HG02588 (cell line): ENCODE results near the gene BTG2.
"Not testable (repeated sequence)": the region's sequence is repeated elsewhere in the genome, so short reads cannot be mapped to it uniquely, and the experiment has no call there.

Experiments used
- ATAC-seq: cut with Tn5 transposase; IDR thresholded peaks from one replicate; pipeline ENCODE4 v1.9.1; 2021; ENCODE audit warnings: mild to moderate bottlenecking, moderate library complexity; ENCODE audit not compliant: unreplicated experiment

Gene BTG2

DNA sequence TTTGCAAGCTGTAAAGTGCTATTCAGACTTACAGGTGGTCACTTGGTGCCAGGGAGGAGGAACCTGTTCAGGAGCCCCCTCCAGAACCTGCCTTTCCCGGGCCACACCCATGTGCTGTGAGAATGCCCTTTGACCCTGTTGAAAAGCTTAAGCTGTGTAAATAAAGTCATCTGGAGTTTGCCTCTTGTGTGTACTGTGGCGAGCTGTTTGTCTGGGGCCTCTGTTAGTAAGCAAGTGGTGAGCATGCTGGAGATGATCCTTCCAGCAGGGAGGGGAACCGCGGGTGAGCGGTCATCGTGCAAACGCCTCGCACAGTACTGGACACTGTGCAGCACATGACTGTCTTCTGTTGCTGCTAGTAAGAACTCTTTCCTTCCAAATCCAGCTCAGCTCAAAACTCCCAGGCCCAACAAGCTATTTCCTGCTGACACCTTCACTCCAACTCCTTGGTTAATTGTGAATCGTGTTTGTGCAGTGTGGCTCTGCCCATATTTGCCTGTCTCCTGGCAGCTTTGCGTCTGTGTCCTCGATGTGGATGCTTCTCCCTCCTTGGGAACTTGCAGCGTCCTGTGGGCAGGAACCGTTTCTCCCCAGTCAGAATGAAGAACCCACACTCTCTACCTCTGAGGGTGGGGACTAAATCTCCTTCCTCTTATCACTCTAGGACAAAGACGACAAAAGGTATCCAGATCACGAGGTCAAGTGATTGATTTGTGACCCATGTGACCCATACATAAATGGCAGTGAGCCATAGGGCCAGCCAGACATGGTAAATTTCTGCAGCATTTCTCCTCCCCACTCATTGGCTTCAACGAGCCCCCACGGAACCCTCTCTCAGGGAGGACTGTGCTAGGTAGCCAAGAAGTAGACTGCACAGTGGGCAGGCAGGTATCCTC lies 13.9 kb upstream of the BTG2 start:
- no peak for ATAC-seq

DNA sequence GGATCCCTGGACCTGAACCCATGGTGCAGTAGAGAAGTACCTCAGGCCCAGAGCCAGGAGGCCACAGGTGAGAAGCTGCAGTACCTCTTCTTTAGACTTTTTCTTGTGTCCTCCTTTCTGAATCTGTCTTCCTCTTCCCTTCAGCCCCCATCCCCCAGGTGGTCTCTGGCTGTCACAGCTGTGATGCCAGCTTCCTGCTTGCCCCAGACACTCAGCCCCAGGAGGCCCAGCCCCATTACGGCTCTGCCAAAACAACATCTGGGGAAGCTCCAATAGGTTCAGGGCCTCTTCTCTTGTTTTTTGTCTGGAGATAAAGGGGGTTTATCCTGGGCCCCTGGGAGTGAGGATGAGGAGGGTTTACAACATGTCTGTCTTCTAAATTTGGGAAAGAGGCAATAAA lies 9.5 kb upstream of the BTG2 start:
- no peak for ATAC-seq

DNA sequence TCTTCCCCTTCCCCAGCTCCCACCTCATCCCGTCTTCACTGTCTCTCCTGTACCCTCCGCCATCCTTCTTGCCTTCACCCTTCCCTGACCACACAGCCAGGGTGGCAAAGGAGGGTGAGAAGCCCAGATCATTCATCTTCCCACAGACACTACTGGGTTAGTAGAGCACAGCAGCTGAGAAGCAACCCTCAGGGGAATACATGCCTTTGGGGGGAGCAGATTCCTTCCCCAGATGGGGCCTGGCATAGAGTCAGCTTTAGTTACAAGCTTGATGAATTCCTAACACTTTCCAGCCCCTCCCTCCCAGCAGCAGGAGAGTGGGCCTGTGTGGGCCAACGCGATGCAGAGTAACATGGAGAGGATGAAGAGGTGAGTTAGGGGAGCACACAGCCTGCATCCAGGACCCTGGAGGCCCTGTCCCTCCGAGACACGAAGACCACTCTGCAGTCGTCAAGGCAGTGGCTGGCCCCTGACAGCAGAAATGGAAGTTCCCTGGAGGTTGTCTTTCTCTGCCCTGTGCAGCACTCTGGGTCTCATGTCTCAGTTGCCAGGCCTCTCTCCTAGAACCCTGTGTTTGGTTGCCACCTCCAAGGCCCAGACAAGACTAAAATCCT lies 8.8 kb upstream of the BTG2 start:
- no peak for ATAC-seq

DNA sequence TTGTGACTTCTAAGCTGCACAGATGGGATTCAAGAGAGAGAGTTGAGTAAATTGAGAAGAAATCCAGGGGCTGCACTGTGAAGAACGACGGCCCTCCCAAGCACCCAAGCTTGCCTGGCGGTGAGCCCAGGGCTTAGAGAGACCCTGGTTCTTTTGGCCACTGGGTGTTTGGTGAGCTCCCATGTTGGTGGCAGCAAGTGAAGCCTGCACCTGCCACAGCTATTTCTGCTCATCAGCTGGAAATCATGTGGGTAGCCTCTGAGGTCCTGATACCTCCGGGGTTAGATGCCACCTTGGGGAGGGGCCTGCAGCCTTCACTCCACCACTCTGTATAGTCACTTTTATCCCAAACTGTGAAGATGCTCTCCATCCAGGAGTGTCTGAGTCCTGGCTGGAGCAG lies 6.2 kb upstream of the BTG2 start:
- peak; percentile 55 for ATAC-seq

DNA sequence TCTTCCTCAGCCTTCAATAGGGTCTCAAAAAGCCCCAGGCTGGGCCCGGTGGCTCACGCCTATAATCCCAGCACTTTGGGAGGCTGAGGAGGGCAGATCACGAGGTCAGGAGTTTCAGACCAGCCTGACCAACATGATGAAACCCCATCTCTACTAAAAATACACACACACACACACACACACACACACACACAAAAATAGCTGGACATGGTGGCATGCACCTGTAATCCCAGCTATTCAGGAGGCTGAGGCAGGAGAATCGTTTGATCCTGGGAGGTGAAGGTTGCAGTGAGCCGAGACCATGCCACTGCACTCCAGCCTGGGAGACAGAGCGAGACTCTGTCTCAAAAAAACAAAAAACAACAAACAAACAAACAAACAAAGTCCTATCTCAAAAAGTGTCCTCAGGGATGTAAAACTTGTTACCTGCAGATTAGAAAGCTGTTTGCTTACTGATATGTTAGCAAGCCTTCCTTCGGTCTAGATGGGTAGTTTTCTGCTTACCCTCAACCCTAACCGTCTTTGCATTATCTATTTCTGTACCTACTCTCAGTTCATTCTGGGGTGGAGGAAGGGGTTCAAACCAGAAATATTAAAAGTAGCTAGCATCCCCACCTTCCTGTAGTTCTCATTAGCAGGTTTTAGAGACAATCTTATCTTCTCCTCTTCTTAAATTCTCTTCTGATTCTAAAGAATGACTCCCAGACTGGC lies 5.4 kb upstream of the BTG2 start:
- not testable (repeated sequence) for ATAC-seq

DNA sequence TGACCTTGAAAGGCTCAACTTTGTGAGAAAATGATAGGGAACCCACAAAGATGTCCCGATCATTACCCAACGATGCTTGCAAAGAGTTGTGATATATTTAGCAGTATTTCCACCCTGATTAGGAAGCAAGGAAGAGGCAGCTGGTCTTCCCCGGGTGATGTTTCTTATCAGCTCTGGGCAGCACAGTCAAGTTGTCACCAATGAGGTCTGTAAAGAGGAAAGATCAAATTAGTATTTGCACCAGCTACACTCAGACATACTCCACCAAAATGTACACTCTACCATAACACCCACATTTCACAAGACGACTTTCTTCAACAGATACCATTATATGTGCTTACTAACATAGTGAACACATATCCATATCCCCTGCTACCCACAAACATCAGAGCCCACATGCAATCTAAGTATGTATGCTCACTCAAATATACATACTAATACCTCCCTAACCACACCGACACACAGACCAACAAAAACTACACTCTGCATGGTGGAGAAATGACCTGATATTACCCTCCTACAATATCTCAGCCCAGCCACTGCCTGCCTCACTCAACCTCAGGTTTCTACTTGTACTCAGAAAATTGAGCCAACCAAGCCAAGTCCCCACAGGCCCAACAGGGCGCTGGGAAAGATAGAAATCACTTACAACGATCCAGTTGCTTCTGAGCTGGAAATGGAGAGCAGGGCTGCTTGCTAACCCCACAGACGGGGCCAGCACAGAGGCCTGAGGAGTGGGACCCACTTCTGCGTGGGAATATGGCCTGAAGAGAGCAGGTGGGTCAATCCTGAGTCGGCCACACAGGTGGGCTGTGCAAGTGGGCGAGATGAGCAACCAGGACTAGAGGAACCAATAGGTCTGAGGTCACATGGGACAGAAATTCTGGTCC lies 4.6 kb upstream of the BTG2 start:
- no peak for ATAC-seq

DNA sequence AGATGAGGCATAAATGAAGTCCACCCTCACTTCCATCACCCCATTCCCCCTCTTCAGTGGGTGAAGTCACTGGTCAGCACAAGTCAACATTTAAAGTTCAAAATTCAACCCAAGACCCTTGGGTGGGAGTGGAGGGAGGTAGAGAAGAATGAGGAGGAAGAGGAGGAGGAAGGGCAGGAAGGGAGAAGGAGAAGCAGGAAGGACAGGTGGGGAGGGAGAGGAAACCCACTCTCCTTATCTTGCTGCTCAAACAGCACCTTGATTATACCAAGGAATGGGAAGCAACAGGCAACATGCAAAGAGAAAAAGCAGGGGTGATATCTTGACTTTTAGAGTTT lies 4.0 kb upstream of the BTG2 start:
- ATAC-seq: no peak

DNA sequence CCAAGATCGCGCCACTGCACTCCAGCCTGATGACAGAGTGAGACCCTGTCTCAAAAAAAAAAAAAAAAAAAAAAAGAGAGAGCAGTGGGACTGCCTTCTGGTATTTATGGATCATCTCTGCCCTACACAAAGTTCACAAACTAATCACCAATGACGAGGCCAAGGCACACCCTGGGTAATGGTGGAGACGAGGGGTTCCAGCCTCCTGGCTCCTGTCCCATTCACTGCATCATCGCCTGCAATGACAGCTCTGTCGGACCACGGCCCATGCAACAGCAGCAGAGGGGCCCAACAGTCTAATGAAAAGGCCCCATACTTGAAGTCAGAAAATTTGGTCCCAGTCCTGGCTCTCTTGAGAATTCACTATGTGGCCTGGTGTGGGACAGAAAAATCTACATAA lies 2.9 kb upstream of the BTG2 start:
- no peak for ATAC-seq

DNA sequence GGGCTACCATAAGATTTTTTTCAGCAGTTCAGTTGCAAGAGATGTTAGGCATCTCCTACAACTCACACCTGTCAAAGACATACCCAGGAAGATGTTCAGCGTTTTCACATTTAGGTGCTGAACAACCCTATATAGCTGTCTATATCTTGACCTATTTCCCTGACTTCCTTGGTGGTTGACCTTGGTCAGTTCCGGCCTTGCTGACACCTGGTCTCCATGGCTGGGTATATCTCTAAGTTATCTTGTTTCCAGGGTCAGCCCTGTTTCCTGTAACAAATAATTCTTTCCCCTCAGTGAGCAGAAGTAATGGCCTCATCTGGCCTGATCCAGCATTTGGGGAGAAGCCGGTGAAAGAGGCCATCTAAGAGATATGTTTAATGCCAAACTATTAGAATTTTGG lies 2.4 kb upstream of the BTG2 start:
- no peak for ATAC-seq

DNA sequence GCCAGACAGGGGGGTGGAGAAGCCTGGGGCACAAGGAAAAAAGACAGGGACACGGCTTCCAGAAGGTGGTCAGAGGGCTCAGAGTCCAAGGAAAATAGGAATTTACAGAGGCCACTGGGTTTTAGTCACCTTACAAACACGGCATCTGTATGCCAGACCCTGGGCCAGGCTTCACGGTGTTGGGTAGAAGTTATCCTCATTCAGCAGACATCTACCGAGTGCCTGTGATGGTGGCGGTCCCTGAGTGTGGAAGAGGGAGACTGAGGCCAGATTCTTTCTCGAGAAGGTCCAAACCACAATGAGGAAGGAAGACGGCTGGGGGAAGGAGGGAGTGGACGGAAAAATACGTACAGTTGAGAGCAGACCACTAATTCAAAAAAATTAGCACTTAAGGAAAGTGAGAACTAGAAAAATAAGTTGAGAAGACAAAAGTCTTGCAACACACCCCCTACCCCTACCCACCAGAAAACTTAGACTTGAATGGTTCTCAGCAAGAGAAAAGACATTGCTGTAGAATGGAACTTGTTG lies 864 bp upstream of the BTG2 start:
- ATAC-seq: no peak

DNA sequence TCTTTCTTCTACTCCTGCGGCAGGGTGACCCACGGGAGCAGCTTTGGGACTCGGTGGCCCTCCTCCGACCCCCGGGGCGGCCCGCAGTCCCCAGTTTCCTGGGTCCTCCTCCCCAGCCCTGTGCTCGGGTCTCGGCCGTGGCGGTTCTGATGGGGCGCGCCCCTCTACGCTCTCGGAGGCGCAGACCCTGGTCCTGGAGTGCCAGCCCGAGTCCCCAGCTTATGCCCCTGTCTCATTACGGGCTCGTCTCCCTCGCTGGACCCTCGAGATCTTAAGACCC lies 430 bp downstream of the BTG2 start:
- no peak for ATAC-seq

DNA sequence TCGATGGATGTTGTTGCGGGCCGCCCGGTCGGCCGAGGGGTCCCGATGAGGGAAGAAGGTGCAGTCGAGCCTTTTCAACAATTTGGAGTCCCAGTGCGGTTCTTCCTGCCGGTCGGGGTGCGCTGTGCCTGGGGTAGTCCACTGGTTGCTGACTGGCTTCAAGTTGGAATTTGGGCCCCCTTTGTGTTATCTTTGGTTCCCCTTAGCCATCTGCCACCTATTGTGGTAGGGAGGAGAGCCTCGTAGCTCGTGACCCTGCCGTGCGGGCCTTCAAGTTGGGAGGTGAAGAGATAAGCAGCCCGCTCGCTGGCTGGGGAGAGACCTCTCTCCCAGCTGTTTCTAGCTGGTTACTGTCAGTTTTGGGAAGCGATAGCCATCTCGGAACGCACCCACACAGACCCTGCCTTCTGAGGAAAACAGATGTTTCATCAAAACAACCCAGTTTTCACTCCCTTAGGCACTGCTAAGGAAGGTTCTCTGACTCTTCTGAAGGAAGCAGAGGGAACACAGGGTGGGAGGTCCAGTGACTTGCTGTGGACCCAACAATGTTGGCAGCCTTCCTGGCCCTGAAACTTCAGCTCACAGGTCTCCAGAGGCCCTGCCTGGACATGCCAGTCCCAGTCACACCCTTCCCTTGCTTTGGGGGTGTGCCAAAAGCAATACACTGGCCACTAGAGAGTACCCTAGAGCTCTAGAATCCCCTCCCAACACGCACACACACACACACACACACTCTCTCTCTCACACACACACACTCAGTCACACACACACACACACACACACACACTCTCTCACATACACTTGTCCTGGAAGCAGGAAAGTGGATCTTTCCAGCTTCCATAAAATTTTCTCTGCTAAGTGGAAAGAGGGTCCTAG lies 1.0 kb downstream of the BTG2 start:
- no peak for ATAC-seq

DNA sequence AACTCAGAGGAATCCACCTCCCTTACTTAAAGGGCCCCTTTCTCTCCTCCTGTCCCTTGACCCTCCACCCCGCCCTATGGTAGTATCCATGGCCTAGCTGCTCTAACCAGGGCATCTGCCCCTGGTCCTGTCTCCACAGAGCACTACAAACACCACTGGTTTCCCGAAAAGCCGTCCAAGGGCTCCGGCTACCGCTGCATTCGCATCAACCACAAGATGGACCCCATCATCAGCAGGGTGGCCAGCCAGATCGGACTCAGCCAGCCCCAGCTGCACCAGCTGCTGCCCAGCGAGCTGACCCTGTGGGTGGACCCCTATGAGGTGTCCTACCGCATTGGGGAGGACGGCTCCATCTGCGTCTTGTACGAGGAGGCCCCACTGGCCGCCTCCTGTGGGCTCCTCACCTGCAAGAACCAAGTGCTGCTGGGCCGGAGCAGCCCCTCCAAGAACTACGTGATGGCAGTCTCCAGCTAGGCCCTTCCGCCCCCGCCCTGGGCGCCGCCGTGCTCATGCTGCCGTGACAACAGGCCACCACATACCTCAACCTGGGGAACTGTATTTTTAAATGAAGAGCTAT lies 1.7 kb downstream of the BTG2 start:
- ATAC-seq: no peak

DNA sequence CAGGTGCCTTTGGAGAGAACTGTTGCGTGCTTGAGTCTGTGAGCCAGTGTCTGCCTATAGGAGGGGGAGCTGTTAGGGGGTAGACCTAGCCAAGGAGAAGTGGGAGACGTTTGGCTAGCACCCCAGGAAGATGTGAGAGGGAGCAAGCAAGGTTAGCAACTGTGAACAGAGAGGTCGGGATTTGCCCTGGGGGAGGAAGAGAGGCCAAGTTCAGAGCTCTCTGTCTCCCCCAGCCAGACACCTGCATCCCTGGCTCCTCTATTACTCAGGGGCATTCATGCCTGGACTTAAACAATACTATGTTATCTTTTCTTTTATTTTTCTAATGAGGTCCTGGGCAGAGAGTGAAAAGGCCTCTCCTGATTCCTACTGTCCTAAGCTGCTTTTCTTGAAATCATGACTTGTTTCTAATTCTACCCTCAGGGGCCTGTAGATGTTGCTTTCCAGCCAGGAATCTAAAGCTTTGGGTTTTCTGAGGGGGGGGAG lies 2.4 kb downstream of the BTG2 start:
- ATAC-seq: no peak

DNA sequence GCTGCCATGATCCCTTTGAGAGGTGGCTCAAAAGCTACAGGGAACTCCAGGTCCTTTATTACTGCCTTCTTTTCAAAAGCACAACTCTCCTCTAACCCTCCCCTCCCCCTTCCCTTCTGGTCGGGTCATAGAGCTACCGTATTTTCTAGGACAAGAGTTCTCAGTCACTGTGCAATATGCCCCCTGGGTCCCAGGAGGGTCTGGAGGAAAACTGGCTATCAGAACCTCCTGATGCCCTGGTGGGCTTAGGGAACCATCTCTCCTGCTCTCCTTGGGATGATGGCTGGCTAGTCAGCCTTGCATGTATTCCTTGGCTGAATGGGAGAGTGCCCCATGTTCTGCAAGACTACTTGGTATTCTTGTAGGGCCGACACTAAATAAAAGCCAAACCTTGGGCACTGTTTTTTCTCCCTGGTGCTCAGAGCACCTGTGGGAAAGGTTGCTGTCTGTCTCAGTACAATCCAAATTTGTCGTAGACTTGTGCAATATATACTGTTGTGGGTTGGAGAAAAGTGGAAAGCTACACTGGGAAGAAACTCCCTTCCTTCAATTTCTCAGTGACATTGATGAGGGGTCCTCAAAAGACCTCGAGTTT lies 3.1 kb downstream of the BTG2 start:
- ATAC-seq: no peak

DNA sequence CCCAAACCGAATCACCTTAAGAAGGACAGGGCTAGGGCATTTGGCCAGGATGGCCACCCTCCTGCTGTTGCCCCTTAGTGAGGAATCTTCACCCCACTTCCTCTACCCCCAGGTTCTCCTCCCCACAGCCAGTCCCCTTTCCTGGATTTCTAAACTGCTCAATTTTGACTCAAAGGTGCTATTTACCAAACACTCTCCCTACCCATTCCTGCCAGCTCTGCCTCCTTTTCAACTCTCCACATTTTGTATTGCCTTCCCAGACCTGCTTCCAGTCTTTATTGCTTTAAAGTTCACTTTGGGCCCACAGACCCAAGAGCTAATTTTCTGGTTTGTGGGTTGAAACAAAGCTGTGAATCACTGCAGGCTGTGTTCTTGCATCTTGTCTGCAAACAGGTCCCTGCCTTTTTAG lies 3.6 kb downstream of the BTG2 start:
- ATAC-seq: no peak

DNA sequence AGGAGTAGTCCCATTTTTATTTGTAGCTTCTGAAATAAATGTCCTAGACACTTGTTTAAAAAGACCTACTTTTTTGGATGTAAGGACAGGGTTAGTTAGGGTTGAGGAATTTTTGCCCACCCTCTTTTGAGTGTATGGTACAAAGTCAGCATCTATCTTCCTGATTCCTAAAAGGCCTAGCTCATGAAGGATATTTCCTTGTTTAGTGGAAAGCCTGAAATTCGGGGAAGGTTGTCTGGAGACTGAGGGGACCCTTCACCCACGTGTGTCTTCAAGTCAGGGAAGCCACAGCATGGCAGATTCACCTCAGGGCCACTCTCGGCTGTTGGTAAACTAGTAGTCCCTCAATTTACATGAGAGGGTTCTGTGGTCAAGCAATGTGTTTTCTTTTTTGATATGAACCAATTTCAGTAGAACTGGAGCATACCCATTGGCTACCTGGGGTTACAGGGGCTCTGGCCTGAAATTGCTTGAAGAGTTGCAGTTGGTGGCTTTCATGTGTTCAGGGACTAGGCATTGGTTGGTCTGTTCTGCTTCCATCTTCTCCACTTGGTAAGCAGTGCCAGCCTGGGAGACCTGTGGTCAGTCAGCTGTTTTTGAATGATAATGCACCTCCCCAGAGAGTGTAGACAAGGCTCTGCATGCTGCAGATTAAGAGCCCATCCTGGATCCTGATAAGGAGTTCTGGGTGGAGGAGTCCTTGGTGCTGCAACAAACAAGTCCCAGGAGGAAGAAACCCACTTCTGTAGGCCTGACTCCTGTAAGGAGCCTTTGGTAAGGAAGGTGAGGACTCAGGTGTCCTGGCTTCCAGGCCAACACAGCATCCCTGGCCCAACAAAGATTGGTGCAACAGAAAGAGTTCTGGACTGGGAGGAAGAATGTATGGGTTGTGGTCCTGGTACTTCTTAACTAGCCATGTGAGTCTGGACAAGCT lies 6.3 kb downstream of the BTG2 start:
- ATAC-seq: no peak
